GM20431 (cell line): Measurements from ENCODE around the gene MEGF6.
"Not testable (repeated sequence)": the region's sequence is repeated elsewhere in the genome, so short reads cannot be mapped to it uniquely, and the experiment has no call there.

Experiments
- in situ Hi-C: fragments of 300-500 bp; cut with MseI, MboI; formaldehyde crosslinking; loops from one replicate; pipeline ENCODE4 v1.15.0; 2020; ENCODE audit warnings: low sequenced_read_pairs; ENCODE audit not compliant: unreplicated experiment

The MEGF6 gene

DNA sequence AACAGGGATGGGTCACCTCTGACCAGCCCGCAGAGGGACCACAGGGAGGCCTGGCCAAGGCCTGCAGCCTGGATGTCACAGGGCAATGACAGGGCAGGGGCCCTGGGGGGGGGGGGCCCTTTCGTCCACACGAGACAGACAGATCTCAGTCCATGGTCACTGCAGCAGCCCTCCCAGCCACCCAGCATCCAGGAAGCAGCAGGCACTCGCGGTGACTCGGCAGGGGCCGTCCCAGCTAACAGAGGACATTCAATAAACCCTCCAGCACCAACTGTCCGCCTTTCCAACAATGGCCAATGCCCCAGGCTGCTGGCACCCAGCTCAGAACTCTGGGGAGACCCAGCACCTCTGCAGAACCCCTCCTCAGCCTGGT, 32.9 kb downstream of the MEGF6 start:
- in situ Hi-C loops = no loop called here

DNA sequence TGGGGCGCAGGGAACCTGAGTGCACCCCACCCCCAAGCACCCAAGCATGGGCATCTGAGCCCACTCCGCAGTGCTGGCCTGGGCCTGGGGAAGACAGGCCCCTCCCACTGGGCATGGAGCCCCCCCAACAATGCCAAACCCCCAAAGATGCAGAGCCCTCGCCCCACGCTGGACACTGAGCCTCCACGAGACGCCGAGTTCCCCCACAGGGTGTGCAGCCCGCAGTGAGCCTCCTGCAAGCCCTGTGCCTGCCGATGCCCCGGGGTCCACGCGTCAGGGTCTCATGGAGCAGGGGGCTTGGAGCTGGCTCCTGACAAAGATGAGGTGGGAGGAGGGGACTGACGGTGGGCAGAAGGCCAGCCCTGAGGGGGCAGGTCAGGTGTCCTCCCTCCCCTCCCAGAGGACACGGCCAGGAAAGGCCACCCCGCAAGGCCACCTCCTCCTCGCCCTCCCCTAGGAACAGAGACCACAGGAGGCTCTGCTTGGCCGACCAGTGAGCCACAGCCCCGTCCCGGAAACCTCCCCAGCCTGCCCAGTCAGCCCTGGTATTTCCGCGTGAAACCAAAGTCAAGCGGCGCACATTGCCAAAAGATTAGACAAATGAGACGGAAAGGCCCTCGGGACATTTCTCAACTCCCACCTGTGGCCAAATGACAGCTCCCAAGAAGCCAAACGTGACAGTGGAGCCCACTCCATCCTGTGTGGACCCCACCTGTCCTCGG, 33.4 kb downstream of the MEGF6 start:
- in situ Hi-C loops = no loop called here

DNA sequence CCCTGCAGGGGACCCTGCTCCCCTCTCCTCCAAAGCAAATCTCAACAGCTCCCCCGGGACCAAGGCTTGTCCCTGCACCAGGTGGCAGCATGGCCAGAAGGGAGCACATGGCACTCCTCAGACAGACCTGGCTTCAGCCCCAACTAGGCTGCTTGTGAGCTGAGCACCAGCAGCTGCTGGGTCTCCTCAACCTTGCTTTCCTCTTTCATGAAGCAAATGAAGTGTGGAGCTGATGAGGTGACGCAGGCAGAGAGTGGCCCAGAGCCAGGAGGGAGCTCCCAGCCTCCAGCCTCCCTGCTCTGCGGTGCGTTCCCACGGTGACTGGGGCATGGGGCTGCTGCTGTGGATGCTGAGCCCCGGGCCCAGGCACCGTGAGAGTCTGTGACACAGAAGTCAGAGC, 34.0 kb downstream of the MEGF6 start:
- in situ Hi-C loops = no loop called here

DNA sequence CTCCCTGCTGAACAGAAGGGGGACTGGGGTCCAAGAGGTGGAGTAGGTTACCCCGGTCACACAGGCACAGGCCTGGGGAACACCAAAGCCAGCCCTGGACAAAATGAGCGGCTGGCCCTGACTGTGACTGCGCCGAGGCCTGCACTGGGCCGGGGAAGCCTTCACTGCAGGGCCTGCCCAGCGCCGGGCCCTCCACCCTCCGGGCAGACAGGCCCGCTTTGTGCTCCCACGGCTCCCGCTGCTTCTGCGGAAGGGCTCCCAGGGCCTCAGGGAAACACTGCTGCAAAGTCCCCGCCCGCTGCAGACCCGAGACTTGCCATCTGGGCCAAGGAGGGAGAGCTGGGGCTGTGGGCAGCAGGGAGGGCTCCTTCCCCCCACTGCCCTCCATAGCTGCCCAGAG, 35.3 kb downstream of the MEGF6 start:
- in situ Hi-C loops = no loop called here

DNA sequence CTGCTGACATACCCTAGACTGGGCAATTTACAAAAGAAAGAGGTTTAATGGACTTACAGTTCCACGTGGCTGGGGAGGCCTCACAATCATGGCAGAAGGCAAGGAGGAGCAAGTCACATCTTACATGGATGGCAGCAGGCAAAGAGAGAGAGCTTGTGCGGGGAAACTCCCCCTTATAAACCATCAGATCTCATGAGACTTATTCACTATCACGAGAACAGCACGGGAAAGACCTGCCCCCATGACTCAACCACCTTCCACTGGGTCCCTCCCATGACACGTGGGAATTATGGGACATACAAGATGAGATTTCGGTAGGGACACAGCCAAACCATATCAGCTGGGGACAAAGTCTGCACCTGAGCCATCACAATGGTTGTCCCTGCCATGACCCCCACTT, 35.8 kb downstream of the MEGF6 start:
- in situ Hi-C loops = not testable (repeated sequence)

DNA sequence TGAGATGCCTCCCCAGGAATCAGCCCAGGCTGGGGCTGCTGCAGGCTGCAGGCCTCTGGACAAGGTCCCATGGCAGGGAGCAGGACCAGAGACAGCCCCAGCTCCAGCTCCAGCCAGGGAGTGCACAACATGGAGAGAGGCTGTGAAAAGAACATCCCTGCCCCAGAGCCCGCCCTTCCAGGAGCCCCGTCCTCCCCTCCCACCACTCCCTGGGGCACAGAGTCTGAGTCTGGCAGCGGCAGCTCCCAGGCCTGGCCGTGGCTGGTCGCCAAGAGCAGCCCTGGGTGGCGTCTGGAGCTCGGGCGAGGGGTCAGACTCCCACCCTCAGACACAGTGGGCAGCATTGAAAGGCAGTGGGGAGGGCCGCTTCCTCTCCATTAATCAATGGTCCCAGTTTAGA, 37.8 kb downstream of the MEGF6 start:
- in situ Hi-C loops = no loop called here

DNA sequence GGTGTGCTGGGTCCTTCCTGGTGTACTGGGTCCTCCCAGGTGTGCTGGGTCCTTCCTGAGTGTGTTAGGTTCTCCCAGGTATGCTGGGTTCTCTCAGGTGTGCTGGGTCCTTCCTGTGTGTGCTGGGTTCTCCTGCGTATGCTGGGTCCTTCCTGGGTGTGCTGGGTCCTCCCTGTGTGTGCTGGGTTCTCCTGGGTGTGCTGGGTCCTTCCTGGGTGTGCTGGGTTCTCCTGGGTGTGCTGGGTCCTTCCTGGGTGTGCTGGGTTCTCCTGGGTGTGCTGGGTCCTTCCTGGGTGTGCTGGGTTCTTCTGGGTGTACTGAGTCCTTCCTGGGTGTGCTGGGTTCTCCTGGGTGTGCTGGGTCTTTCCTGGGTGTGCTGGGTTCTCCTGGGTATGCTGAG, 38.7 kb downstream of the MEGF6 start:
- in situ Hi-C loops = not testable (repeated sequence)

DNA sequence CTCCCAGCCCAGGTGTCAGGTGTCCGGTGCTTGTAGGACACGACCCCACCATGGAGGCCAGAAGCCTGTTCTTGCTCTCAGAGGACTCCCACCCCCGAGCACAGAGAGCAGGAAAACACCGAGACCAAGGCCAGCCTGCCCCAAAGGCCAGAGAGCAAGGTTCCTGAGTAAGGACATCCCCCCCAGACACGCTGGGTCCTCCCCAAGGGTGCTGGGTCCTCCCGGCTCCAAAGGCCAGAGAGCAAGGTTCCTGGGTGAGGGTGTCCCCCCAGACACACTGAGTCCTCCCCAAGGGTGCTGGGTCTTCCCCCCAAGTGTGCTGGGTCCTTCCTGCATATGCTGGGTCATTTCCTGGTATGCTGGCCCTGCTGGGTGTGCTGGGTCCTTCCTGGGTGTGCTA, 40.0 kb downstream of the MEGF6 start:
- in situ Hi-C loops = no loop called here

DNA sequence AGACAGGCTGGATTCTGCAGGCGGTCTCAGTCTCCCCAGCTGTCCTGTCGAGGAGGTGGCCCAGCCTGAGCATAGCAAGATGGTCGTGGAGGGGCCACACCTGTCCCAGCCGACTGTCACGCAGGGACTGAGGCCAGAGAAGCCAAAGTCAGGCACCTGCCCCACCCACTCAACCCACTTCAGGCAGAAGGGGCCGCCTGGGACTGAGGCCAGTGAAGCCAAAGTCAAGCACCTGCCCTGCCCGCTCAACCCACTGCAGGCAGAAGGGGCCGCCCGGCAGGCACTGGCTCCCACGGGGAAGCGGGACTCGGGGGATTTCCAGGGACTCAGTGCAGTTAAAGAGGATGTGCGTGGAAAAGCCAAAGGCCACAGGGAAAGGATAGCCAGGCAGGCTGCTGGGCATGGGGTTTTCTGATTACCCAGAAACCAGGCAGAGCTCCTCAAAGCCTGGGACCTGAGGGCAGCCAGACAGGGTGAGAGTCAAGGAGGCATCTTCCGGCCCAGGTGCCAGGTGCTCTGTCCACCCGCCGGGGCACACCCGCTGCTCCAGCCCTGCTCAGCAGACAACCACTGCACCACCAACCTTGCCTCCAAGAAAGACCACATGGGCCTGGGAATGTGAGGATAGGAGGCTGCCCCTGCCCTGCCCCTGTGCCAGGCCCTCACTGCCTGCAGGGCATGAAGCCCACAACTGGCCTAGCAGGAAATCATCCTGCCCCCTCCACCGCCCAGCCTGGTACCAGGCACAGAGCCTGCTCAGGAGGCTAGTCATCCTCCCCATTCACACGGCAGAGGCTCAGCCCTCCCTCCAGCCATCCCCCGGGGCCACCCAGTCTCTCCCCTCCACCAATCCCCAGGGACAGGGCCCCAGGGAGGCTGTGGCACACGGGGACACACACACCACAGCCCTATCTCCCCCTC, 41.0 kb downstream of the MEGF6 start:
- in situ Hi-C loops = no loop called here

DNA sequence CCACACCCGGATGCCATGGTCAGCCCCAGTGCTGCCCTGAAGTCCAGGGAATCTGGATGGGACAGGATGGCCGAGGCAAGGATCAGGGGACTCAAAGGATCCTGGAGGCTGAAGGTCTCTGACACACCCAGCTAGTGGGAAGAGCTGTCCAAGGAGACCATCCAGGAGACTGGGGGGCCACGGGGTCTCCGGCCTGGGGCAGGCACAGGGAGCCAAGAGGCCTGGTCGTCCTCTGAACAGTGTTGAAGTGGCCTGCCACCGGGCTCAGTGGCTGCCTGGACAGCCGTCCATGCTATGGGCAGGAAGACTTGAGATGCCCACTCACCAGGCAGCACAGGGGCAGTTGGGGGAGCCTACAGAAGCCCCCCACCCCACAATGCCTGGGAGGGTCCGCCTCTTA, 41.9 kb downstream of the MEGF6 start:
- in situ Hi-C loops = loop anchor here (5.0 kb wide), 1 partner anchor 48 kb away; no protein-coding TSS in a partner anchor

DNA sequence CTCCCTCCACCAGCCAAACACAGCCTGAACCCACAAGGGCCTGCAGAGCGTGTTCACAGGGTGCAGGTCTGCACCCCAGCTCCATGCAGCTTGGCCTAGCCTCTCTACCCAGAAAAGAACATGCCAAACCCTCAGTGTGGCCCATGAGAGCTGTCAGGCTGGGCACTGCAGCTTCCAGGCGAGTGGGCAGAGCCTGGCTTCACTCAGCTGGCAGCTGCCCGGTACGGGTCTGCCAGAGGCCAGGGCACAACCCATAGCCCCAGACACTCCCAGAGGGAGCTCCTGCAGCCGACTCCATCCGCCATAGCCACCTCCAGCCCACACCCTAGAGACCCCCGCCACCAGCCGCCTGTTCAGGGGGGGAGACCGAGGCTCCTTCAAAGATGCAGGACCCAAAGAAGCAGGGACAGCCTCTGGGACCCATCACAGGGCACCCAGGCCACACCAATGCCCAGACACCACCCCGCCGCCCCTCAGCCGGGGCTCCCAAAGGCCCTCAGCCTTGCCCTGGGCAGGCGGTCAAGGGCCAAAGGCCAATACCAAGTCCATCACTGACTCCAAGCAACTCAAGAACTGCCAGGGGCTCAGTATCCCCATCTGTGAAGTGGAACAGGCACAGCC, 42.4 kb downstream of the MEGF6 start:
- in situ Hi-C loops = loop anchor here (5.0 kb wide), 1 partner anchor 48 kb away; no protein-coding TSS in a partner anchor

DNA sequence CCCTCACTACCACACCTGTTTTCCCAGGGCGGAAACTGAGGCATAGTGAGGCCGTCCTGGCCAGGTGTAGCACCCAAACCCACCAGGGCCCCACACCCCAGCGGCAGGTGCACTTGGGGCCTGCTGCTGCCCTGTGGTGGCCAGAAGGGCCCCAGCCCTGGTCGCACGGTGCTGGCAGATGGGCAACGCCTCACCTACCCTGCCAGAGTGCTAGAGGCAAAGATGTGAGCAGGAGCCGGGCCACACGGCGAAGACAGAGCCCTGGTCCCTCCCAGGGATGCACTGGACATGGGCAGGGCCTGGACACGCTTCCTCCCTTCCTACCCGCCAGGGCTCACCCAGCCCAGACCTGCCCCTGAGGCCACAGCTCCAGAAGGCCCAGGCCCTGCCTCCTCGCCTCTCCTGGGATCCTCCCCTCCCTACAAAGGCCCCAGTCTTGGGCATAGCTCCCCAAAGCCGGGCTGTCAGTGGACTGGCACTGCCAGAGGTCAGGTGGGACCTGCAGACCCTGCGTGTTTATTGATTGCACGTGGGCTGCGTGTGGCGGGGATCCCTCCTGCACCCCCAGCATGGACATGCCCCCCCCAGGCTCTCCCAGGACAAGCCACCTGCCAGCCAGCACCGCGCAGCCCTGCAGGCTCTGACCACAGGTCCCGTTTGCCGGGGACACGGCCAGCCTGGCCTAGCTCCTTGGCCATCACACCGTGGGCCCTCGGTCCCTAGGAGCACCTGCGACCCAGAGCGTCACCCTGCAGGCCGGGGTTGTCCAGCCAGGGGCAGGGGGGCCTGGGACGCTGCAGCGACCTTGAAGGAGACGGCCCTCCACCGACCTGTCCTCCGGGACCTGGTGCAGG, 44.1 kb downstream of the MEGF6 start:
- in situ Hi-C loops = loop anchor here (5.0 kb wide), 1 partner anchor 50 kb away; no protein-coding TSS in a partner anchor

DNA sequence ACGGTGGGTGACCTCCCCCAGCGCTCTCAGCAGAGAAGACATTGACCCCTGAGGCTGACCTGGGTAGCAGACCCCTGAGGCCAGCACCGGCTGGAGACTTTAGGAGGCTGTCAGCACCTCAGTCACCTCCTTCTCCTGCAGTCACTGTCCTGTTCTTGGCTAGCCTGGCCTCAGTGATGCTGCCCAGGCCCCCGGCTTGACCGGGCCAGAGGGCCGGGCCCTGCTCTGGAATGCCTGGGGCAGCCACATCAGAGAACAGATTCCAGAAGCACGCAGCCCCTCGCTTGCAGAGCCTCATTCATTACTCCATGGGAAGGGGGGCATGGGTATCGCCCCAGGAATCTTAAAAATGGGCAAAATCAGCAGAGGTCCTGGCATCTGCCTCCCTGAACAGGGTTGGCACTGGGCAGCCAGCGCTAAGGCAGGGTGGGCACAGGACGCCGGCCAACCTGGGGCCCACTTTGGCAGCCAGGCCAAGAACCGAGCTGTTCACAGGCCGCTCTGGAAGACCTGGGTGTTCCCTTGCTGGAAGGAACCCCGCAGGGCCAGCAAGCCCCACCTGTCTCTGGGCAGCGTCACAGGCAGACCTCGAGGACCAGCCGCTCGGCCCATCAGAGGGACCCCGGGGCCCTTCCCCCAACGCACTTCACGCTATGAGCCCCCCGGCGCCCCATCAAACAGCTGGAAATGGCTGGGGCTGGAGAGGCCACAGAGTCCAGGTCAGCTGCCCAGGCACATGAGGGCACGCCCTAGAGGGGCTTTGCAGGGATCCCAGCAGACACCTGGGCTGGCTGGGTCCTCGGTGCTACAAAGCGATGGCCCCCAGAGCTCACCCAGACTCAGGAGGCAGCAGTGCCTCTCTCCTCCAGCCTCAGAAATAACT, 45.1 kb downstream of the MEGF6 start:
- in situ Hi-C loops = loop anchor here (5.0 kb wide), 1 partner anchor 51 kb away; no protein-coding TSS in a partner anchor

DNA sequence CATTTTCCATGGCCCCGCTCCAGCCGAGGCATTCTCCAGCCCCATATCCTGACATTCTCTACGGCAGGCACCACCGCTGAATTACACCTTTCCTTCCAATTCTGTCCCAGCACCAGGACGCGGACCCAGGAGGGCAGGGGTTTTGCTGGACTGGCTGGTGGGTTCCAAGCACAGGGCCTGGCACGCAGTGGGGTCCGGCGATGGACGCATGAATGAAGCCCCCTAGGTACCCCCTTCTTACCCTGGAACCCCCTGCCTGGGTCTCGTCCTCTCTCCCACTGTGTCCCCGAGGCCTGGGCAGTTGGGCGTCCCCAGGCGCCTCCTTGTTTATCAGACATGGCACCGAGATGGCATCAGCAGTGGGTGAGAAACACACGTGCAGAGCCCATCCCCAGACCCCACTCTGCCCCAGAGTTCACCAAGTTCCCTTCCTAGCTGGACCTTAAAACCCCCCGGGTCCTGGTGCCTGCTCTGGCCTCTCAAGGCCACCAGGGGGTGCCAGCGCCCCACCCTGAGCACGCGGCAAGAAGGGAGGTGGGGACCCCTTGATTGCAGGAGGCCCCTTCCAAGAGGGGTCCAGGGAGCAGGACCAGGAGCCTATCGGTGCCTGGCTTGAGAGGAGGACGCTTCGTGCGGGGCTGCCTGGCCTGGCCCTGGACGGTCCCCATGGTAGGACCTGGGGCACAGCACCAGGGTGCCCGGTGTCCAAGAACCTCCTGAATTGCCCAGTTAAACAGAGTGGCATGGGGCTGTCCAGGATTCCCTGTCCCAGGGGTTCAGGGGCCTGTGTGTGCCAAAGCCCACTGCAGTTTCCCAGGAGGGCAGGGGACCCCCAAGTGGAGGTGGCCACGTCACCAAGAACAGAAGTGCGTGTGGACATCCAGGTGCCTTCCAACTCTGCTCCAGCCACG, 46.1 kb downstream of the MEGF6 start:
- in situ Hi-C loops = loop anchor here (5.0 kb wide), 1 partner anchor 52 kb away; no protein-coding TSS in a partner anchor

DNA sequence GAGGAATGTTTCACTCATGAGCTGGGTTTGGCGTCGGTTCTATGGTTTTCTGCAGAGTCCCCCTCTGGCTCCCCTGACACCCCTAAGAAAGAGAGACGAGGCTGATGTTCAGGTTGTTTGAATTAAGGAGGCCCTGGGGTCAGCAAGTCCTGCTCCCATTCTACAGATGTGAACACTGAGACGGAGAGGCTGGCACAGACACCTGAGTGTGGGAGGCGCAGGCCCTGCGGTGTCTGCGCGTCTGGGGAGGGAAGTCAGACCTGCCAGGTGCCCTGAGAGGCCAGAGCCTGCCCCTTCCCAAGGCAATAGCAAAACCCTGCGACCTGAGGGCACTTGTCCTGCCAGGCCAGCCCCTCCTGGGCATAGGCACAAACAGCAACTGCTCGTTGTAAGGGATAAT, 47.7 kb downstream of the MEGF6 start:
- in situ Hi-C loops = no loop called here

DNA sequence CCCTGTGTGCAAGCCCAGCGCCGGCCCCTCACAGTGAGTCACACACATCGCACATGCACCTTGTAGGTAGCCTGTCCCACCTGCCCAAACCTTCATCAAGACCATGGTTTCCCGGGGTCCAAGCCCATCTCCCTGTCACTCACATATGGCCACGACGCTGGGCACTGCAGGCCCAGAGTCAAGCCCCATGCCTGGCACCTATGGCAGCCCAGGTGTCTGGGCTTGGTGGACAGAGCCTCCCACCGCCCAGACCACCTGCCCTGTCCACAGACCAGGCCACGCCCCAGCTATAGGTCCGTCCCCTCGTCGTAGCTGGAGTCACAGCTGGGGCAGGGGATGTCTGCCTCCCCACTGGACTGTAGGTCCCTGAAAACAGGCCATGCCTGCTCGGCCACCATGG, 48.2 kb downstream of the MEGF6 start:
- in situ Hi-C loops = no loop called here

DNA sequence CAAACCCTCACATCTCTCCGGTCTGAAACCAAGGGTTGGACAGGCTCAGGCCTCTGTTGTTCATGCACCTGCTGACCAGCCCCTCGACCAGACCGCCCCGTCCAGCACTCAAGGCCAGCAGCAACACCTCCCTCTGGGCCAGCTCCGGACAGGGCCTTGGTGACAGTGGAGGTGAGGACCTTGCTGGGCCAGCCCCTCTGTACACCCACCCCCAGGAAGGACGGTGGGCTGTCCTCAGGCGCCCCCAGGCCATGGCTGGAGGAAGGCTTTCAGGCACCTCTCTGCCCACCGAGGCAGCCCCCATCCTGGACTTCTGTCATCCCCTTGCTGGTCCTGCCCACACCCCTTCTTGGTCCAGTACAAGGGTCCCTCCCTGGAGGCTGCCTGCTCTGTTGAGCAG, 48.6 kb downstream of the MEGF6 start:
- in situ Hi-C loops = no loop called here

DNA sequence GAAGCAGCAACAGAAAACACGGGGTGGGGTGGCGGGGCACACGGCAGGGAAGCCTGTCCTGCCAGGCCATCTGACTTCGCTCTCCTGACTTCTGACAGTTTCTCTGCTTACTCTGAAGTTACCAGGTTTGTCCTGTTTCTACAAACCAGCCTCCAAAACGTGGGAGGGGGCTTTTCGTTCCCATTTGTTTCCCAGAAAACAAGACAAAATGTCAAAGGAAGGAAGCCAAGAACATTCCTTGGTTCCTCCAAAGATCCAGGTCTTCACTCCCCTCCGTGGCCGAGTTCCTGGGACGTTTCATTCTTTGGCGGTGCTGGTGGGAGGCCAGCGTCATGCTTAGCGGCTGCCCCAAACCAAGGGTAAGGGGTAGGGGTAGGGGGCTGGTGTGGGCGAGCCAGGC, 49.6 kb downstream of the MEGF6 start:
- in situ Hi-C loops = no loop called here
